HL-60 (cell line): ENCODE measurements around the gene MCAM.

Experiments
- DNase-seq, 2 experiments: peaks; one replicate each; pipeline ENCODE4 v3.0.0-alpha.2; 2010 to 2020; ENCODE audit warnings: low read depth in 1 of 2, low spot score in 1 of 2
- H3K27ac ChIP-seq: fragments of 250-450 bp; sonication (Bioruptor Pico); replicated peaks from 2 replicates; pipeline ENCODE4 v1.5.1; 2020; ENCODE audit warnings: mild to moderate bottlenecking, moderate library complexity
- H3K27me3 ChIP-seq: fragments of 250-450 bp; sonication (Bioruptor Pico); 2 replicates; pipeline ENCODE4 v1.5.1; 2021; ENCODE audit warnings: mild to moderate bottlenecking, moderate library complexity; ENCODE audit not compliant: insufficient read depth, poor library complexity, severe bottlenecking
- H3K4me3 ChIP-seq: replicated peaks from 2 replicates; pipeline ENCODE4 v1.5.1; 2011; ENCODE audit warnings: mild to moderate bottlenecking, control low read depth, low read length; ENCODE audit not compliant: insufficient read depth
- GABPA ChIP-seq: IDR thresholded peaks from 2 replicates; pipeline ENCODE4 v1.6.1; 2012; ENCODE audit warnings: low read depth
- POLR2AphosphoS5 ChIP-seq: IDR thresholded peaks from 2 replicates; pipeline ENCODE4 v1.6.1; 2012; ENCODE audit warnings: low read depth
- SPI1 ChIP-seq: IDR thresholded peaks from 2 replicates; pipeline ENCODE4 v1.6.1; 2012; ENCODE audit warnings: low read depth, mild to moderate bottlenecking, borderline replicate concordance
- TF ChIP-seq, protein P1 (sequence below): IDR thresholded peaks from 2 replicates; pipeline ENCODE4 v1.6.1; 2012; ENCODE audit warnings: low read depth; ENCODE audit not compliant: insufficient replicate concordance
- TF ChIP-seq, protein P2 (sequence below): IDR thresholded peaks from one replicate; pipeline ENCODE4 v1.5.1; 2011; ENCODE audit warnings: low read length, control low read depth, inconsistent platforms; ENCODE audit not compliant: insufficient read depth

Gene MCAM

DNA sequence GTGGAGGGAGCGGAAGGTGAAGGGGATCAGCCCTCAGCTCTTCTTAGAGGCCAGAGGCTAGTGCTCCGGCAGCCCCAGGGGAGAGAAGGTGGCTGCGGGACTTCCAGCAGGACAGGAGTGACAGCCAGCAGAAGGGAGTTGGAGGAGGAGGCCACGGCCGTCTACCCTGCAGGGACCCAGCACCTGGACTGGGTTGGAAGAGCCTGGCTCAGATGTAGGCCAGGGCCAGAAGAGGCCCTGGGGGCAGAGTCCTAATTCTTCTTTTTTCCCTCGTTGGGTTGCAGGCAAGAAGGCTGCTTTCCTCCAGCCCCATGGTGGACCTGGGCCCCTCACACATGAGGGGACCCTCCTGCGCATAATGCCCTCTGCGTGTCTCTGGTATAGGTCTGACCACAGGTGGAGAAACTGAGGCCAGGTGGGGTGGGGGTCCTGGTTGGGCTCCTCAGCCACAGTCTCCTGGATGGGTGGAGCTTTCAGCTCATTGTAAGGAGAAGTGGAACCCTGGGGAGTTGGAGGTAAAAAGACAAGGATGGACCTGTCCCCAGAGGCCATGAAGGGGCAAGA lies 2.3 kb upstream of the MCAM start:
- TF ChIP-seq, protein P1, sequence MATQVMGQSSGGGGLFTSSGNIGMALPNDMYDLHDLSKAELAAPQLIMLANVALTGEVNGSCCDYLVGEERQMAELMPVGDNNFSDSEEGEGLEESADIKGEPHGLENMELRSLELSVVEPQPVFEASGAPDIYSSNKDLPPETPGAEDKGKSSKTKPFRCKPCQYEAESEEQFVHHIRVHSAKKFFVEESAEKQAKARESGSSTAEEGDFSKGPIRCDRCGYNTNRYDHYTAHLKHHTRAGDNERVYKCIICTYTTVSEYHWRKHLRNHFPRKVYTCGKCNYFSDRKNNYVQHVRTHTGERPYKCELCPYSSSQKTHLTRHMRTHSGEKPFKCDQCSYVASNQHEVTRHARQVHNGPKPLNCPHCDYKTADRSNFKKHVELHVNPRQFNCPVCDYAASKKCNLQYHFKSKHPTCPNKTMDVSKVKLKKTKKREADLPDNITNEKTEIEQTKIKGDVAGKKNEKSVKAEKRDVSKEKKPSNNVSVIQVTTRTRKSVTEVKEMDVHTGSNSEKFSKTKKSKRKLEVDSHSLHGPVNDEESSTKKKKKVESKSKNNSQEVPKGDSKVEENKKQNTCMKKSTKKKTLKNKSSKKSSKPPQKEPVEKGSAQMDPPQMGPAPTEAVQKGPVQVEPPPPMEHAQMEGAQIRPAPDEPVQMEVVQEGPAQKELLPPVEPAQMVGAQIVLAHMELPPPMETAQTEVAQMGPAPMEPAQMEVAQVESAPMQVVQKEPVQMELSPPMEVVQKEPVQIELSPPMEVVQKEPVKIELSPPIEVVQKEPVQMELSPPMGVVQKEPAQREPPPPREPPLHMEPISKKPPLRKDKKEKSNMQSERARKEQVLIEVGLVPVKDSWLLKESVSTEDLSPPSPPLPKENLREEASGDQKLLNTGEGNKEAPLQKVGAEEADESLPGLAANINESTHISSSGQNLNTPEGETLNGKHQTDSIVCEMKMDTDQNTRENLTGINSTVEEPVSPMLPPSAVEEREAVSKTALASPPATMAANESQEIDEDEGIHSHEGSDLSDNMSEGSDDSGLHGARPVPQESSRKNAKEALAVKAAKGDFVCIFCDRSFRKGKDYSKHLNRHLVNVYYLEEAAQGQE = no peak
- TF ChIP-seq POLR2AphosphoS5 = no peak
- no peak for TF ChIP-seq SPI1
- TF ChIP-seq, protein P2, sequence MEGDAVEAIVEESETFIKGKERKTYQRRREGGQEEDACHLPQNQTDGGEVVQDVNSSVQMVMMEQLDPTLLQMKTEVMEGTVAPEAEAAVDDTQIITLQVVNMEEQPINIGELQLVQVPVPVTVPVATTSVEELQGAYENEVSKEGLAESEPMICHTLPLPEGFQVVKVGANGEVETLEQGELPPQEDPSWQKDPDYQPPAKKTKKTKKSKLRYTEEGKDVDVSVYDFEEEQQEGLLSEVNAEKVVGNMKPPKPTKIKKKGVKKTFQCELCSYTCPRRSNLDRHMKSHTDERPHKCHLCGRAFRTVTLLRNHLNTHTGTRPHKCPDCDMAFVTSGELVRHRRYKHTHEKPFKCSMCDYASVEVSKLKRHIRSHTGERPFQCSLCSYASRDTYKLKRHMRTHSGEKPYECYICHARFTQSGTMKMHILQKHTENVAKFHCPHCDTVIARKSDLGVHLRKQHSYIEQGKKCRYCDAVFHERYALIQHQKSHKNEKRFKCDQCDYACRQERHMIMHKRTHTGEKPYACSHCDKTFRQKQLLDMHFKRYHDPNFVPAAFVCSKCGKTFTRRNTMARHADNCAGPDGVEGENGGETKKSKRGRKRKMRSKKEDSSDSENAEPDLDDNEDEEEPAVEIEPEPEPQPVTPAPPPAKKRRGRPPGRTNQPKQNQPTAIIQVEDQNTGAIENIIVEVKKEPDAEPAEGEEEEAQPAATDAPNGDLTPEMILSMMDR = no peak
- TF ChIP-seq GABPA = no peak
- Histone ChIP-seq H3K27me3 (peaks cover 31% of the 10 kb centered on the region), H3K27ac (peak overlapping the region; percentile 39), H3K4me3 (no peak overlapping the region)
- DNase-seq = no peak

DNA sequence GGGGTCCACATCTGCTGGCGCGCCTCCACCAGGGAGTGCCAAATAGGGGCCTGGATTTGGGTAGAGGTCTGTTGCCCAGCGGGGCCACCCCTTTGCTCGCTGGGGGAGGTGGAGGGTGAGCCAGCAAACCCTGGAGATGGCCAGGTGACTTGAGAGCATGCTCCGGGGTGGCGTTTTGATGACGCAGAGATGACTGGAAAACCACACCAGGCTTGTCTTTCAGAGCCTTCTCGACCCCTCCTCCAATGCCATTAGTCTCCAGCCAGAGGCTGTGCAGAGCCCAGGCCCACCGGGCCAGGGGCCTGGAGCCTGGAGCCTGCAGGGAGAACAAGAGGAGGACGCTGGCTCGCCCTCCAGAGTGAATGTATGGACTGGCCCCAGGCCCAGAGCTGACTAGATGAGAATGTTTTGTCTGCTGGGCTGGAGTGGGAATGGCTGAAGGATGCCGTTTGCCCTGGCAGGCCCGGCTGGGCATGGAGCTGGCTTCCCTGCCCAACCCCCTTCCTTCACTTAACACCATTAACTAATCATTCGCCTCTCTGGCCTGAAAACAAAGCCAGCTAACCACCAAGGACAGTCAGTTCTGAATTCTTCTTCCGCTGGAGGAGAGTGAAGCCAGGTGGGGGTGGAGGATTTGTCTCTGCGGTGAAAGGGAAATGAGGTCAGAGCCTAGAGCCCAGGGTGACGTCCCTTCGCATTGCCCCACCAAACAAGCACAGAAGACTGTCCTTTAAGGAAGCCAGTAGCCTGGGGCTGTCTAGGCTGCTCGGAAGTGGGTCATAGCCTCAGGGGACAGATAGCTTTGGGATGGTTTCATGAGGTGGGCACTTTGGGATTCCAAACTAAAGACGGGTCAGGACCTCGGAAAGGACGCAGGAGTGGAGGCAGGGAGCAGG lies 1.6 kb upstream of the MCAM start:
- TF ChIP-seq POLR2AphosphoS5 = no peak
- peak; percentile 38; the same call in 1 of the 2 replicates for TF ChIP-seq GABPA
- H3K27me3 ChIP-seq = peaks cover 38% of the 10 kb centered on the region
- peak; percentile 71 to 83 for DNase-seq
- H3K4me3 ChIP-seq = no peak overlapping the region
- H3K27ac ChIP-seq = peak overlapping the region; percentile 39

DNA sequence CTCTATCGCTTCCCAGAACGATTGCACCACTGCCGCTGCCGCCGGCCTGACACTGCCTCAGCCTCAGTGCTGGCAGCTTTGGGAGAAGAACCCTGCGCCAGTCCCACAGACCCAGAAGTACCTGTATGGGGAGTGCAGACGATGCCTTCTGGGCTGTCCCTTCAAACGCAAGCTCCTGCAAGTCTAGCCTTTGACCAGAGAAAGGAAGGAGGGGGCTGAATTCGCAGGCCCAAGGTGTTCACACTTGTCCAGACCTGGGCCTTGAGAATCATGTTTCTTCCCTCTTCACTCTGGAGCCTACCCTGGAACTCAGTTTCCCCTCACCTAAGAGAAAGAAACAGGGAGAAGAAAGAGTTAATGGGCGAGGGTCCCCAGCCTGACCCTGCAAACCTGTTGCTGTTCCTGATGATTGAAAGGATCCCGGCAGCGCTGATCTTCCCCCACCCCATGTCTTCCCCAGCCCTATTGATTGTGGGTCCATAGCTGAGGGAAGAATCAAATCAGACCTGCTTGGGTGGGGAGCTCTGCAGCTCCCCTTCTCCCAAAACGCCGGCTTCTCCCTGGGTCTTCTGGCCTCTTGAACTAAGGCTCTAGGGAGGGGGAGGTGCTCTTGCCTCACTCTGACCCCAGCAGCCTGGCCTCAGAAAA lies 786 bp upstream of the MCAM start:
- DNase-seq = no peak
- peaks cover 38% of the 10 kb centered on the region for H3K27me3 ChIP-seq
- no peak overlapping the region for H3K4me3 ChIP-seq
- TF ChIP-seq, protein P2 = no peak
- no peak overlapping the region for H3K27ac ChIP-seq

DNA sequence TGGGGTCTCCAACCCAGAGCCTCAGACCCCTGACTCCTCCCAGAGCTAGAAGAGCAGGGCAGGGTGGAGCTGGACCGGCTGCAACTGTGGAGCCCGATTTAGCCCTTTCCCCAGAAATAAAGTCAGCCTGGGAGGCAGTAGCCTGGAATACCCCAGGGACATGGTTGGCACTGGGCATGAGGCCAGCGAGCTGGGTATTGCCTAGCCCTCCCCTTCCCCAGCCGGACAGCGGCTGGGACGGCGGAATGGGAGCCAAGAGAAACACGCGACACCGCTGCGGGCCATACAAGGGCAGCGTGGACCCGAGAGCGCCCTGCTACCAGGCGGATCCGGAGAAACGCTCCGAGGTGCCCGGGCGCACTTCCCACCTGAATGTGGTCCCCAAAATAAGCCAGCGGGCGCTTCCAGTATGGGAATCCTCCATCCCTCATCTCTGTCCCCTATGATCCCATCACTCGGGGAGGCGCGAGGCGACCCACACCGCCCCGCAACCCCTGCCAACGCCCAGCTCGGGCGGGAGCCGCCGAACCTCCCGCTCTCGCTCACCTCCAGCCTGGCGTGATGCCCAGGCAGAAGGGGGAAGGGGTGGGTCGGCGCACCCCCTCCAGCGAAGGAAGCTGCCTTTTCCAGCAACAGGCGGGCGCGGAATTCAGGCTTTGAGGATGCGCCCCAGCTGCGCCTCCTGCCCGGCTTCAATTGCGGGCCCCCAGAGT lies 758 bp downstream of the MCAM start:
- TF ChIP-seq, protein P2 = no peak
- TF ChIP-seq GABPA = no peak
- TF ChIP-seq, protein P1 = no peak
- no peak for TF ChIP-seq SPI1
- H3K27ac ChIP-seq = no peak overlapping the region
- H3K27me3 ChIP-seq = peaks cover 38% of the 10 kb centered on the region
- peak overlapping the region; percentile 26 for H3K4me3 ChIP-seq
- no peak for DNase-seq
